Mesodermal cell (in vitro differentiated cells): ENCODE results near the gene BAIAP3.
A peak's percentile ranks its signal among the peaks of the same experiment; 100 is the strongest.

Experiments
- H3K27ac ChIP-seq: 2 replicates; pipeline ENCODE4 v1.7.0; 2013; ENCODE audit warnings: mild to moderate bottlenecking, low read depth, low read length, moderate library complexity; ENCODE audit not compliant: severe bottlenecking
- H3K36me3 ChIP-seq: 2 replicates; pipeline ENCODE4 v1.7.1; 2013; ENCODE audit warnings: mild to moderate bottlenecking, low read length, moderate library complexity; ENCODE audit not compliant: control insufficient read depth, insufficient read depth
- H3K4me1 ChIP-seq: one replicate; pipeline ENCODE4 v1.7.1; 2013; ENCODE audit warnings: mild to moderate bottlenecking, low read length; ENCODE audit not compliant: insufficient read depth, control insufficient read depth, poor library complexity, severe bottlenecking
- H3K4me3 ChIP-seq: 2 replicates; pipeline ENCODE4 v1.7.0; 2013; ENCODE audit warnings: low read length, control low read depth, mild to moderate bottlenecking; ENCODE audit not compliant: insufficient read depth, poor library complexity, severe bottlenecking; ENCODE audit errors: extremely low read depth
- H3K9me3 ChIP-seq: 2 replicates; pipeline ENCODE4 v1.7.1; 2013; ENCODE audit warnings: mild to moderate bottlenecking, low read length, moderate library complexity; ENCODE audit not compliant: control insufficient read depth
- WGBS, 2 experiments: methylation state at CpG; one replicate each; pipeline ENCODE4 v1.1.5; 2013; ENCODE audit warnings: missing lambda C conversion rate in 2 of 2; ENCODE audit not compliant: insufficient coverage in 2 of 2; 5-methylcytosine and 5-hydroxymethylcytosine counted together

Gene BAIAP3

DNA sequence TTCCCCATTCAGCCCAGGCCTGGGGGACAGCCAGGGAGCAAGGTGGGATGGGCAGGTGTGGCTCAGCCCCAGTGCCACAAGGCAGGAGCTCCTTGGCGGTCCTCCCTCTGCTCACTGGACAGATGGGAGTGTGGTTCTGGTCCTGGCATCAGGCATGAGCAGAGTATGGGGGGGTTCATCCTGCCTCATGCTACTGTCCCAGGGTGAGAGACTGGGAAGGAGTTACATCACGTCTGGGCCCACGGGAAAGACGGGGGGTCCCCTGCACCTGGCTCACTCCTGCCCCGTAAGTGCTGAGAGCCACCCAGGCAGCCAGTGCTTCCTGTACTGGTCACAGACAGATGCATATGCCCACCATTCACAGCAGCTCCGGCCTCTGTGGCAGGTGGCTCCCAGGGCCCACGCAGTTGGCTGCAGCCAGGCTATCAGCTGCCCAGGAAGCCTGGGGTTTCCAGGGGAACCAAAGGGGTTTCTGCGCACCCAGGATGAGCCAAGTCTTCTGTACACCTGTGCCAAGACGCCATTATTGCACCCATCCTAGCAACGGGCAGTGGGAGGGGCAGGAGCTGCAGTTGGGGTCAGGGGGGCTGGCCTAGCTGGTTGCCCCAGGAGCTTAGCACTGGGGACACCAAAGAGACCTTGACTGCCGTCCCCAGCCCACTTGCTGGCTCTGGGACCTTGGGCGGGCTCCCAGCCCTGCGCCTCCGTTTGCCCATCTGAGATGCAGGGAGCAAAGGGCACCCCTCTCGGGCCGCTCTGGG is 1.9 kb downstream of the BAIAP3 start:
- H3K36me3 ChIP-seq, result no peaks in the 10 kb centered on the region
- H3K27ac ChIP-seq, result no peak overlapping the region
- peaks cover 16% of the 10 kb centered on the region for H3K4me1 ChIP-seq
- 61 to 72% methylated on average over 14 of the region's 16 CpGs for WGBS, 2 experiments
- H3K9me3 ChIP-seq, result peaks cover 2% of the 10 kb centered on the region
- no peak overlapping the region for H3K4me3 ChIP-seq

DNA sequence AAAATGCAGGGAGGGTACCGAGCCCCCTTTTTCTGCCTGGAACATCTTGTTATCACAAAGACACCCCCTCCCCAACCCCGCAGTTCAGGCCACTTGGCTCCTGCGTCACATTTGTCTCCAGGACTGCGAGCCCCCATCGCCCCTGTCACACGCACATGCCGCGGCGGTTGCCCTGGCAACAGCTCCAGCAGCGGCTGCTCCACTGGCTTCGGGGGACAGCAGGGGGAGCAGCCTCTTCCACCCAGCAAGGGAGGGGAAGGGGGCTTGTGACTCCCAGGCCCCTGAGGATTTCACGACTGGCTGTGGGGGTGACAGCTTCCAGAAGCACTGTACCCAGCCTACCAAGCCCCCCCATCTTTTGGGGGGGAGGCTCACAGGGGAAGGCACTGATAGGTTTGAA is 2.6 kb downstream of the BAIAP3 start:
- WGBS, 2 experiments, result 6 to 16% methylated on average over 2 to 7 of the region's 12 CpGs
- peaks cover 16% of the 10 kb centered on the region for H3K4me1 ChIP-seq
- H3K4me3 ChIP-seq, result no peak overlapping the region
- H3K27ac ChIP-seq, result no peak overlapping the region
- H3K36me3 ChIP-seq, result no peaks in the 10 kb centered on the region
- no peaks in the 10 kb centered on the region for H3K9me3 ChIP-seq

DNA sequence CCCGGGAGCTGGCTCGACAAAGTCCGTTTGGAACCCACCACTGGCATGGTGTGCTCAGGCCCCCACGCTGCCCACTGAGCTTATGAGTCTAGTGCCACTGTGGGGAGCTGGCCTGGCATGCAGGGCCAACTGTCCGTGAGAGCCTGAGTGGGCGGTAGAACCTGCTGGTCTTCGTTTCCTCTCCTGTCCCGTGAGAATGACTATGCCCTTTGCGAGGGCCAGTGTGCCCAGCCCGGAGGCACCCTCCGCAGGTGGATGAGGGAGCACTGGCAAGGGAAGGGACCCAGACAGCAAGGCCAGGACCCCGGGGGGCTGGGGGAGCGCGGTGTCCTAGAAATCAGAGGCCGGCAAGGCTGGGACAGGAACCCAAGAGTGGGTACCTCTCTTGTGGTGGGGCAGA is 3.2 kb downstream of the BAIAP3 start:
- Histone ChIP-seq H3K4me3 (no peak overlapping the region), H3K36me3 (no peaks in the 10 kb centered on the region), H3K9me3 (no peaks in the 10 kb centered on the region), H3K27ac (no peak overlapping the region), H3K4me1 (peaks cover 13% of the 10 kb centered on the region)
- 69 to 70% methylated on average over 13 to 15 of the region's 15 CpGs for WGBS, 2 experiments

- H3K9me3 ChIP-seq, result no peaks in the 10 kb centered on the region
- H3K4me1 ChIP-seq, result peaks cover 4% of the 10 kb centered on the region
- no peak overlapping the region for H3K4me3 ChIP-seq
- H3K36me3 ChIP-seq, result no peaks in the 10 kb centered on the region
- H3K27ac ChIP-seq, result no peak overlapping the region
- WGBS, 2 experiments, result 56 to 71% methylated on average over 3 to 6 of the region's 9 CpGs
Measured at GRCh38 chr16:1337486-1337885, 4.0 kb downstream of the BAIAP3 start.

GRCh38 chr16:1338119-1338730 is 4.8 kb downstream of the BAIAP3 start:
- H3K27ac ChIP-seq, result no peak overlapping the region
- 41 to 63% methylated on average over 17 to 23 of the region's 30 CpGs for WGBS, 2 experiments
- no peak overlapping the region for H3K4me3 ChIP-seq
- H3K36me3 ChIP-seq, result no peaks in the 10 kb centered on the region
- H3K4me1 ChIP-seq, result no peaks in the 10 kb centered on the region
- H3K9me3 ChIP-seq, result no peaks in the 10 kb centered on the region

DNA sequence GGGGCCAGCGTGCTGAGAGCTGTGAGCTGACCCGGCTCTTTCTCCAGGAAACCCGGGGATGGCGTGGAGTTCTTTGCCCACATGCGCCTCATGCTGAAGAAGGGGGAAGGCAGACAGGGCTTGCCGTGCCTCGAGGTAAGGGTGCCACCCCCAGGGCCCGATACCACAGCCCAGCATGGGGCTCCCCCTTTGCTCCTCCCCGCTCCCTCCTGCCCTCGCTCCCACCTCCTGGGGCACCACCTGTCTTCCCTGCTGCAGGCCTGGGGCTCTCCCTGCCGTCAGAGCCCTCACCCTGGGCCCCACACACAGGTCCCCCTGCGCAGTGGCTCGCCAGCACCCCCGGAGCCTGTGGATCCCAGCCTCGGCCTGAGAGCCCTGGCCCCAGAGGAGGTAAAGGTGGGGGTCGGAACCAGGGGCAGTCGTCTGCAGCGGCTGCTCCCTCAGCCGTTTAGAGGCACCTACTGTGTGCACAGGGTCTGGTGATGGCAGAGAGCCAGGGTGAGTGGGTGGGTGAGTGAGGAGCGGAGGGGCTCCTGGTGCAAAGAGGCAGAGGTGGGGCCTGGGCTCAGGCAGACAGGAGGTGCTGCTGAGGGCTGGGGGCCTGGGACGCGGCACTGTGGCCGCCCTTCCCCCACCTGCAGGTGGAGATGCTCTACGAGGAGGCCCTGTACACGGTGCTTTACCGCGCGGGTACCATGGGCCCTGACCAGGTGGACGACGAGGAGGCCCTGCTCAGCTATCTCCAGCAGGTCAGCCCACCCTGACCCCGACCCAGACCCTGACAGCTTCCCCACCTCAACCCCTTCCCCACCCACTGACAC is 5.6 kb downstream of the BAIAP3 start:
- Histone ChIP-seq H3K9me3 (no peaks in the 10 kb centered on the region), H3K4me1 (no peaks in the 10 kb centered on the region), H3K4me3 (no peak overlapping the region), H3K27ac (no peak overlapping the region), H3K36me3 (no peaks in the 10 kb centered on the region)
- WGBS, 2 experiments, result 63 to 73% methylated on average over 24 to 25 of the region's 31 CpGs

DNA sequence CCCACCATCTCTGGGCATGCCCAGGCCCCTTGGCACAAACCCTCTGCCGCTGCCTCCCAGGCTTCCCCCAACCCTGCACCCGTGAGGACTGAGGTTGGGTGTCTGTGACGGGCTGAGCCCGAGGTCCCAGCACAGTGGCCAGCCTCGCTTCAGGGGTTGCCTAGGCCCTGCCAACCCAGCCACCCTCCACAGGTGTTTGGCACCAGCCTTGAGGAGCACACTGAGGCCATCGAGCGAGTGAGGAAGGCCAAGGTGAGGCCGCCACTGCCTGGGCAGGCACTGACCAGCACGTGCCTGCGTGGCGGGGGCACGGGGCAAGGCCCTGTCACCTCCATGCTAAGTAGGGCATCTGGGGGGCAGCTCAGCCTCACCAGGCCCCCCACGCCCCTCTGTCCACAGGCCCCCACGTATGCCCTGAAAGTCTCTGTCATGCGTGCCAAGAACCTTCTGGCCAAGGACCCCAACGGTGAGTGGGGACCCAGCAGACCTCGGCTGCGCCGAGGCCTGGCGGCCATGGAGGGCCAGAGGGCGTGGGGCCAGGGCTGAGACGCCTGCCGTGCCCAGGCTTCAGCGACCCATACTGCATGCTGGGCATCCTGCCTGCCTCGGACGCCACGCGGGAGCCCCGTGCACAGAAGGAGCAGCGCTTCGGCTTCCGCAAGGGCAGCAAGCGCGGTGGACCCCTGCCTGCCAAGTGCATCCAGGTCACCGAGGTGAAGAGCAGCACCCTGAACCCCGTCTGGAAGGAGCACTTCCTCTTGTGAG is 7.5 kb downstream of the BAIAP3 start:
- 88 to 90% methylated on average over 33 to 36 of the region's 36 CpGs for WGBS, 2 experiments
- H3K36me3 ChIP-seq, result no peaks in the 10 kb centered on the region
- H3K4me3 ChIP-seq, result no peak overlapping the region

GRCh38 chr16:1341495-1342420 is 8.3 kb downstream of the BAIAP3 start:
- no peaks in the 10 kb centered on the region for H3K36me3 ChIP-seq
- H3K4me3 ChIP-seq, result no peak overlapping the region
- H3K27ac ChIP-seq, result no peak overlapping the region
- H3K4me1 ChIP-seq, result no peaks in the 10 kb centered on the region
- 81 to 88% methylated on average over 31 to 39 of the region's 39 CpGs for WGBS, 2 experiments
- H3K9me3 ChIP-seq, result no peaks in the 10 kb centered on the region

More for the DNA sequence above, 7.5 kb downstream of the BAIAP3 start:
- Histone ChIP-seq H3K27ac (no peak overlapping the region), H3K9me3 (no peaks in the 10 kb centered on the region), H3K4me1 (no peaks in the 10 kb centered on the region)

DNA sequence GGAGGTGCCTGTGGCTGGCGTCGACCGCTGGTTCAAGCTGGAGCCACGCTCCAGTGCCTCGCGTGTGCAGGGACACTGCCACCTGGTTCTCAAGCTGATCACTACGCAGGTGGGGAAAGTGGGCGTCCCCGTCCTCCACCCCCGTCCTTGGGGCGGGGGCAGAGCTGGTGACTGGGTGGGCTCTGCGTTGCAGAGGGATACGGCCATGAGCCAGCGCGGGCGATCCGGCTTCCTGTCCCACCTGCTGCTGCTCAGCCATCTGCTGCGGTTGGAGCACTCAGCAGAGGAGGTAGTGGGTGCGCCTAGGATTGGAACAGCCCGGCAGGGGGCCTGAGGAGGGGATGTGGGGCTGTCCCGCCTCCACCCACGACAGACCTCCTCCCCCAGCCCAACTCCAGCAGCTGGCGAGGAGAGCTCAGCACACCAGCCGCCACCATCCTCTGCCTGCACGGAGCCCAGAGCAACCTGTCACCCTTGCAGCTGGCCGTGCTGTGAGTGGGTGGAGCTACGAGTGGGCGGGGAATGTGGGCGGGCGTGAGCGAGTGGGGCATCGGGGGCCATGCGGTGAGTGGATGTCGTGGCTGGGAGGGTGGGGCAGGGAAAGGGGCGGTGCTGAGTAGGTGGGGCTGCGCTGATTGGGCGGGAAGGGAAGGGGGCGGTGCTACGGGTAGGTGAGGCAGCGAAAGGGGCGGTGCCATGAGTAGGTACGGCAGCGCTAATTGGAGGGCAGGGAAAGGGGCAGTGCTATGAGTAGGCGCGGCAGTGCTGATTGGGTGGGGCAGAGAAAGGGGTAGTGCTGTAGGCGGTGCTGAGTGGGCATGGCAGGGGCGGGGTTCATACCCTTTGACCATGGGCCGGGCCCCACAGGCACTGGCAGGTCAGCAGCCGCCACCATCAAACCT is 9.3 kb downstream of the BAIAP3 start:
- Histone ChIP-seq H3K27ac (no peak overlapping the region), H3K36me3 (no peaks in the 10 kb centered on the region), H3K4me1 (no peaks in the 10 kb centered on the region), H3K9me3 (no peaks in the 10 kb centered on the region), H3K4me3 (peak overlapping the region; percentile 14)
- 7 to 11% methylated on average over 26 to 39 of the region's 49 CpGs for WGBS, 2 experiments
